GM10266 (cell line): ENCODE results near the gene TPT1.

ENCODE experiments used
- DNase-seq: peaks from one replicate; pipeline ENCODE4 v3.0.0; 2012; ENCODE audit errors: extremely low spot score
- CTCF ChIP-seq: IDR thresholded peaks from 2 replicates; pipeline ENCODE4 v1.5.1; 2012; ENCODE audit warnings: mild to moderate bottlenecking, low read depth; ENCODE audit not compliant: control insufficient read depth, insufficient read depth; ENCODE audit errors: missing control alignments

TPT1 gene

GRCh38 chr13:45316338-45316737, 24.6 kb downstream of the TPT1 start:
- no peak for DNase-seq

GRCh38 chr13:45315520-45316167, 25.3 kb downstream of the TPT1 start:
- no peak for TF ChIP-seq CTCF
- no peak for DNase-seq

More at GRCh38 chr13:45316338-45316737, 24.6 kb downstream of the TPT1 start:
- TF ChIP-seq CTCF: no peak

- no peak for TF ChIP-seq CTCF
Observed at GRCh38 chr13:45314822-45315221, 26.2 kb downstream of the TPT1 start.

GRCh38 chr13:45310341-45311131, 30.4 kb downstream of the TPT1 start:
- no peak for TF ChIP-seq CTCF
- DNase-seq: no peak

More at GRCh38 chr13:45314822-45315221, 26.2 kb downstream of the TPT1 start:
- no peak for DNase-seq

- TF ChIP-seq CTCF: no peak
- no peak for DNase-seq
Observed at GRCh38 chr13:45306966-45307365, 34.0 kb downstream of the TPT1 start.

- no peak for TF ChIP-seq CTCF
- no peak for DNase-seq
Observed at GRCh38 chr13:45305079-45305478, 35.9 kb downstream of the TPT1 start.

- no peak for DNase-seq
- no peak for TF ChIP-seq CTCF
Observed at GRCh38 chr13:45303866-45304265, 37.1 kb downstream of the TPT1 start.
